HepG2 (cell line): Measurements from ENCODE around the gene KMT2B. TPM values are rescaled to one million over a fixed set of nuclear protein-coding genes. Genes with fewer than 3 reads are reported as not detected.
A peak's percentile ranks its signal among the peaks of the same experiment; 100 is the strongest.

Source experiments
- CBX2 ChIP-seq, 2 experiments: fragments of 200-600 bp in 1 of 2; sonication (generic); formaldehyde crosslinking in 1 of 2; IDR thresholded peaks; 2 replicates each; pipeline versions ENCODE4 v1.7.0 to v1.8.1; 2018 to 2022; ENCODE audit warnings: low read depth in 2 of 2, low read length in 1 of 2, mild to moderate bottlenecking in 1 of 2, missing genetic modification reagents in 1 of 2
- HCFC1 ChIP-seq: fragments of 150-350 bp; IDR thresholded peaks from 2 replicates; pipeline ENCODE4 v1.6.1; 2014; ENCODE audit warnings: low read depth, low read length
- HES4 ChIP-seq: sonication (generic); formaldehyde crosslinking; IDR thresholded peaks from 2 replicates; pipeline ENCODE4 v1.9.0; 2021; ENCODE audit warnings: mild to moderate bottlenecking, missing genetic modification reagents, borderline replicate concordance
- MIER2 ChIP-seq: IDR thresholded peaks from 2 replicates; pipeline ENCODE4 v1.6.1; 2016; ENCODE audit warnings: missing biosample characterization, missing genetic modification reagents
- SKIL ChIP-seq: sonication (generic); formaldehyde crosslinking; IDR thresholded peaks from 2 replicates; pipeline ENCODE4 v1.8.0; 2022; ENCODE audit warnings: missing genetic modification reagents, mild to moderate bottlenecking, moderate library complexity, borderline replicate concordance
- SP4 ChIP-seq: sonication (generic); formaldehyde crosslinking; IDR thresholded peaks from 2 replicates; pipeline ENCODE4 v1.8.1; 2023; ENCODE audit warnings: mild to moderate bottlenecking, missing genetic modification reagents
- TFDP2 ChIP-seq: sonication (generic); formaldehyde crosslinking; IDR thresholded peaks from 2 replicates; pipeline ENCODE4 v1.4.0; 2020; ENCODE audit warnings: missing genetic modification reagents
- ZBTB4 ChIP-seq: sonication (generic); formaldehyde crosslinking; IDR thresholded peaks from 2 replicates; pipeline ENCODE4 v1.4.0; 2020; ENCODE audit warnings: missing genetic modification reagents, mild to moderate bottlenecking, borderline replicate concordance
- ZNF225 ChIP-seq: sonication (generic); formaldehyde crosslinking; IDR thresholded peaks from 2 replicates; pipeline ENCODE4 v1.4.0; 2020; ENCODE audit warnings: mild to moderate bottlenecking, missing genetic modification reagents
- ZNF564 ChIP-seq: sonication (generic); formaldehyde crosslinking; IDR thresholded peaks from 2 replicates; pipeline ENCODE4 v1.8.1; 2023; ENCODE audit warnings: mild to moderate bottlenecking, missing genetic modification reagents
- ZNF747 ChIP-seq: sonication (generic); formaldehyde crosslinking; IDR thresholded peaks from 2 replicates; pipeline ENCODE4 v1.8.1; 2023; ENCODE audit warnings: missing genetic modification reagents, mild to moderate bottlenecking, borderline replicate concordance
- ZNF775 ChIP-seq: sonication (generic); formaldehyde crosslinking; IDR thresholded peaks from 2 replicates; pipeline ENCODE4 v1.4.0; 2020; ENCODE audit warnings: missing genetic modification reagents, mild to moderate bottlenecking, moderate library complexity, borderline replicate concordance
- ZNF839 ChIP-seq: sonication (generic); formaldehyde crosslinking; IDR thresholded peaks from 2 replicates; pipeline ENCODE4 v1.4.0; 2020; ENCODE audit warnings: missing genetic modification reagents, mild to moderate bottlenecking, borderline replicate concordance
- ZSCAN12 ChIP-seq: sonication (generic); formaldehyde crosslinking; IDR thresholded peaks from 2 replicates; pipeline ENCODE4 v1.9.0; 2021; ENCODE audit warnings: mild to moderate bottlenecking, missing genetic modification reagents
- polyA plus RNA-seq, 8 experiments: library from polyadenylated mRNA; depleted of rRNA in 3 of 8; stranded (reverse) in 7 of 8; unstranded in 1 of 8; fragments of >200 nt; fragmentation: Illumina TruSeq in 4 of 8; extraction: Trizol in 4 of 8; gene quantifications; 2 replicates each; pipeline versions ENCODE4 v1.2.1 to v1.2.3, GENCODE V29; 2011 to 2016; ENCODE audit warnings: low read depth in 4 of 8, missing spikeins in 1 of 8, mixed read lengths in 1 of 8; ENCODE audit not compliant: insufficient read depth in 1 of 8
- total RNA-seq, 5 experiments: library from RNA; depleted of rRNA; stranded (reverse); fragments of >200 nt; fragmentation: Illumina TruSeq; extraction: Trizol; gene quantifications; 2 replicates each; pipeline ENCODE4 v1.2.3, GENCODE V29; 2016; ENCODE audit warnings: low read depth in 1 of 5
- TF ChIP-seq, protein P1 (sequence below): sonication (generic); formaldehyde crosslinking; conservative IDR thresholded peaks from 2 replicates; pipeline ENCODE4 v1.4.0; 2020; ENCODE audit warnings: missing genetic modification reagents
- TF ChIP-seq, protein P2 (sequence below): sonication (generic); formaldehyde crosslinking; IDR thresholded peaks from 2 replicates; pipeline ENCODE4 v1.8.1; 2023; ENCODE audit warnings: missing genetic modification reagents, mild to moderate bottlenecking, borderline replicate concordance
- TF ChIP-seq, protein P3 (sequence below): sonication (generic); formaldehyde crosslinking; IDR thresholded peaks from 2 replicates; pipeline ENCODE4 v1.8.0; 2022; ENCODE audit warnings: mild to moderate bottlenecking, missing genetic modification reagents; ENCODE audit not compliant: insufficient replicate concordance

The KMT2B gene
- total and polyA plus RNA-seq, 2 of the 13 experiments (the other 11 are each of a cell fraction or from before 2014, with no cell fraction given): 6.2 to 16.9 TPM

DNA sequence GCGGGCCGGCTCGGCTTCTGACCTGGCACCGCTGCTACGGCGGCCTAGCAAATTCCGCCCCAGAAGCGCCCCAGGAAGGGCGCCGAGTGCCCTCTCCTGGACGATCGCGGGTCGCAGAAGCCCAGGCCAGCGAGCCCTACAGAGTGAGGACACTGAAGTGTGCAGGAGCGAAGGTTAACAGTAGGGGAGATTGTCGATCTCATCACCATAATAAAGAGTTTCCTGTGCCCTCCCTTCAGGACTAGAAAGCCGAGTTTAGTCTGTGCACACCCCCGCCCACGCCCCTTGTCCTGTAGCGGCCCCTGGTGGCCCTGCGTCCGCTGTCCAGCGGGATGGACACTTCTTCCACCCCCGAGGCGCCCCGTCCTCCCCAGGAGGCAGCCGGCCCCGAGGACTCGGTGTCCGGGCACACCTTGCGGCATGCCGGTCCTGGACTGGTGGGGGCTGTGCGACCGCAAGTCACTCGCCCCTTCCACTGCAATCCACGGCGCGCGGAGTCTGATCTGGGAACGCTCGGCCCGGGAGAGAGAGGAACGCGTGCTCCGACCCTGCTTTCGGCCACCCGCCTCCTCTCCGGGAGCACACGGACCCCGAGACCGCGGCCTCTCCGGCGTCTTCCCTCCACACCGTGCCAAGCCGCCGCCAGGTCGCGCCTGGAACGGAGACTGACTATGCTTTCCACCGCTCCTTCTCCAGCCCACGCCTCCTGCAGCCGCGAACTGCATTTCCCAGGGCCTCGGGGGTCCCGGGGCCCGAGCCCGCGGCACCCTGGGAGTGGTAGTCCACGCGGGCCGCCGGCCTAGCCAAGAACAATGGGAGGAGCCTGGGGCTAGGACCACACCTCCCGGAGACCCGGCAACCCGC, 770 bp upstream of the KMT2B start (continued):
- no peak; the same call in 1 of the 2 replicates for TF ChIP-seq ZNF747 (CRISPR knock-in tag)
- TF ChIP-seq, protein P1, sequence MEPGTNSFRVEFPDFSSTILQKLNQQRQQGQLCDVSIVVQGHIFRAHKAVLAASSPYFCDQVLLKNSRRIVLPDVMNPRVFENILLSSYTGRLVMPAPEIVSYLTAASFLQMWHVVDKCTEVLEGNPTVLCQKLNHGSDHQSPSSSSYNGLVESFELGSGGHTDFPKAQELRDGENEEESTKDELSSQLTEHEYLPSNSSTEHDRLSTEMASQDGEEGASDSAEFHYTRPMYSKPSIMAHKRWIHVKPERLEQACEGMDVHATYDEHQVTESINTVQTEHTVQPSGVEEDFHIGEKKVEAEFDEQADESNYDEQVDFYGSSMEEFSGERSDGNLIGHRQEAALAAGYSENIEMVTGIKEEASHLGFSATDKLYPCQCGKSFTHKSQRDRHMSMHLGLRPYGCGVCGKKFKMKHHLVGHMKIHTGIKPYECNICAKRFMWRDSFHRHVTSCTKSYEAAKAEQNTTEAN (CRISPR knock-in tag): peak; percentile 68
- TF ChIP-seq ZSCAN12 (CRISPR knock-in tag): peak; percentile 76; the same call in 1 of the 2 replicates
- 0 out of 2 replicates have a peak, but pooled peaks have one; percentile 15 for TF ChIP-seq HES4 (CRISPR knock-in tag)
- 0 out of 2 replicates have a peak, but pooled peaks have one; percentile 45 for TF ChIP-seq ZNF225 (CRISPR knock-in tag)
- 0 out of 2 replicates have a peak, but pooled peaks have one; percentile 27 for TF ChIP-seq ZNF775 (CRISPR knock-in tag)
- no peak for TF ChIP-seq CBX2 (IDR thresholded peaks at IDR 0.05; ENCODE audit: low read depth, low read length)
- no peak for TF ChIP-seq CBX2 (CRISPR knock-in tag; IDR thresholded peaks at IDR 0.05; ENCODE audit: low read depth)
- no peak for TF ChIP-seq ZBTB4 (CRISPR knock-in tag)
- TF ChIP-seq, protein P2, sequence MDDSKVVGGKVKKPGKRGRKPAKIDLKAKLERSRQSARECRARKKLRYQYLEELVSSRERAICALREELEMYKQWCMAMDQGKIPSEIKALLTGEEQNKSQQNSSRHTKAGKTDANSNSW (CRISPR knock-in tag): no peak
- peak; percentile 60 for TF ChIP-seq TFDP2 (CRISPR knock-in tag)
- TF ChIP-seq SKIL: no peak
- TF ChIP-seq HCFC1: peak; percentile 86; the same call in 1 of the 2 replicates
- TF ChIP-seq, protein P3, sequence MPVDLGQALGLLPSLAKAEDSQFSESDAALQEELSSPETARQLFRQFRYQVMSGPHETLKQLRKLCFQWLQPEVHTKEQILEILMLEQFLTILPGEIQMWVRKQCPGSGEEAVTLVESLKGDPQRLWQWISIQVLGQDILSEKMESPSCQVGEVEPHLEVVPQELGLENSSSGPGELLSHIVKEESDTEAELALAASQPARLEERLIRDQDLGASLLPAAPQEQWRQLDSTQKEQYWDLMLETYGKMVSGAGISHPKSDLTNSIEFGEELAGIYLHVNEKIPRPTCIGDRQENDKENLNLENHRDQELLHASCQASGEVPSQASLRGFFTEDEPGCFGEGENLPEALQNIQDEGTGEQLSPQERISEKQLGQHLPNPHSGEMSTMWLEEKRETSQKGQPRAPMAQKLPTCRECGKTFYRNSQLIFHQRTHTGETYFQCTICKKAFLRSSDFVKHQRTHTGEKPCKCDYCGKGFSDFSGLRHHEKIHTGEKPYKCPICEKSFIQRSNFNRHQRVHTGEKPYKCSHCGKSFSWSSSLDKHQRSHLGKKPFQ: peak; percentile 93
- no peak for TF ChIP-seq MIER2 (CRISPR knock-in tag)
- peak; percentile 72; the same call in 1 of the 2 replicates for TF ChIP-seq ZNF564 (CRISPR knock-in tag)
- peak; percentile 80 for TF ChIP-seq SP4 (CRISPR knock-in tag)
- TF ChIP-seq ZNF839 (CRISPR knock-in tag): peak; percentile 68; the same call in 1 of the 2 replicates
